ENCODE results near the gene C10orf71.

DNA sequence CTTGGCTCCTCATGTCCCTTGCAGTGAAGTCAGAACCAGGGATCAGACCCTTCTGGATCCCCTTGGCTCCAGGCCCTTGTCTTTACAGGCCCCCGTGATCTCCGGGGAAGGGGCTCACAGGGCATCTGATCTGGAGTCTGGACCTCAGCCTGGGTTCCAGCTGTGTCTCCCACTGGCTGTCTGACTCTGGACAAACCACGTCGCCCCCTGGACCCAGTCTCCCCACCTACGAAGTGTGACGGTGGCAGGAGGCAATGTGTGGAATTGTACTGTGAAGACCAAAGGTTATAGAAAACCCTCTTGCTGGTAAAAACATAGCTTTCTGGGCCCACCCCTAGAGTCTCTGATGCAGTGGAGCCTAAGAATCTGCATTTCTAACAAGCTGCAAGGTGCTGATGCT lies 15.5 kb upstream of the C10orf71 start:
- TF ChIP-seq CTCF (IDR thresholded peaks at IDR 0.05) (no peak), POLR2A (IDR thresholded peaks at IDR 0.05) (no peak)

Data from testis (tissue), 2 donors.